Stimulated activated CD8-positive, alpha-beta memory T cell treated with anti-CD3 and anti-CD28 coated beads, Interleukin-15, amount 100 ng/mL, for 24 hours (primary cell): ENCODE results near the gene IGHMBP2.

Experiments
- DNase-seq: peaks from one replicate; pipeline ENCODE4 v3.0.0-alpha.2; 2020; ENCODE audit warnings: low read depth

Gene IGHMBP2

GRCh38 chr11:68982134-68982533 lies 78.4 kb downstream of the IGHMBP2 start:
- DNase-seq = no peak

- DNase-seq = no peak
Measured at GRCh38 chr11:68983801-68984200, 80.1 kb downstream of the IGHMBP2 start.

- no peak for DNase-seq
Measured at GRCh38 chr11:68987211-68987610, 83.5 kb downstream of the IGHMBP2 start.

- DNase-seq = no peak
Measured at GRCh38 chr11:68988491-68988890, 84.8 kb downstream of the IGHMBP2 start.
